Panc1 (cell line): ENCODE data around the gene KRT36.

ENCODE experiments used
- TF ChIP-seq, protein P1 (sequence below): fragments of 450-650 bp; IDR thresholded peaks from 2 replicates; pipeline ENCODE4 v1.5.1; 2017; ENCODE audit warnings: mild to moderate bottlenecking
- TF ChIP-seq, protein P2 (sequence below), 2 experiments: IDR thresholded peaks; 2 replicates each; pipeline ENCODE4 v1.6.1; 2011 to 2012; ENCODE audit warnings: low read depth in 2 of 2, control low read depth in 1 of 2, low read length in 1 of 2, mild to moderate bottlenecking in 1 of 2, moderate library complexity in 1 of 2; ENCODE audit not compliant: insufficient read depth in 1 of 2

DNA sequence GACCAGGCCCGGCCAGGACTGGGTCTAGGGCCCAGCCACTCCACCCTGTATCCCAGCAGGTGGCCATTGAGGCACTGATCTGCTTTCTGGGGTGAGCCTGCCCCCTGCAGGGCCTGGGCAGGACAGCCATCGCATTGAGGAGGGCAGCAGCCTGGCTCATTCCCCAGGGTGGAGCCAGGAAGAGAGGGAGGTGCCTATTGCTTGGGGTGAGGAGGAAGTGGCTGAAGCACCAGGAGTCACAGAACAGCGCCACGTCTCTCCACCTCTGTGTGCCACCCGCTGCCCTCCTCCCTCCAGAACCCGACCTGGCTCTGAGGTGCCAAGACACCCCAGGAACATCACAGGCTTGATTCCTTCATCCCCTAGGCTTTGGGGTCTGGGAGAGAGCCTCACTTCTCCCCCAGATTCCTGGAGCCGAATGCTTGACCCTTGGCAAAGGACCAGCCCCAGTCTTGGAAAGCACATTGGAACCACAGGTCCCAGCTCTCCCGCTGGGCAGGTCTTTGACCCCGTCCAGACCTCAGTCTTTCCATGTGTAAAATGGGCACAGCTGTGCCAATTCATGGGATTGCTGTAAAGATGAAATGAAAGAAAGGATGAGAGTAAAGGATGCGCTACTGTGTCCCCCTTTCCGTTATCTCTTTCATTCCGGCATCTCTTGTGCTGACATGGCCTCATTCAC lies 7.2 kb upstream of the KRT36 start:
- TF ChIP-seq, protein P1, sequence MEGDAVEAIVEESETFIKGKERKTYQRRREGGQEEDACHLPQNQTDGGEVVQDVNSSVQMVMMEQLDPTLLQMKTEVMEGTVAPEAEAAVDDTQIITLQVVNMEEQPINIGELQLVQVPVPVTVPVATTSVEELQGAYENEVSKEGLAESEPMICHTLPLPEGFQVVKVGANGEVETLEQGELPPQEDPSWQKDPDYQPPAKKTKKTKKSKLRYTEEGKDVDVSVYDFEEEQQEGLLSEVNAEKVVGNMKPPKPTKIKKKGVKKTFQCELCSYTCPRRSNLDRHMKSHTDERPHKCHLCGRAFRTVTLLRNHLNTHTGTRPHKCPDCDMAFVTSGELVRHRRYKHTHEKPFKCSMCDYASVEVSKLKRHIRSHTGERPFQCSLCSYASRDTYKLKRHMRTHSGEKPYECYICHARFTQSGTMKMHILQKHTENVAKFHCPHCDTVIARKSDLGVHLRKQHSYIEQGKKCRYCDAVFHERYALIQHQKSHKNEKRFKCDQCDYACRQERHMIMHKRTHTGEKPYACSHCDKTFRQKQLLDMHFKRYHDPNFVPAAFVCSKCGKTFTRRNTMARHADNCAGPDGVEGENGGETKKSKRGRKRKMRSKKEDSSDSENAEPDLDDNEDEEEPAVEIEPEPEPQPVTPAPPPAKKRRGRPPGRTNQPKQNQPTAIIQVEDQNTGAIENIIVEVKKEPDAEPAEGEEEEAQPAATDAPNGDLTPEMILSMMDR = peak; percentile 85
- TF ChIP-seq, protein P2, sequence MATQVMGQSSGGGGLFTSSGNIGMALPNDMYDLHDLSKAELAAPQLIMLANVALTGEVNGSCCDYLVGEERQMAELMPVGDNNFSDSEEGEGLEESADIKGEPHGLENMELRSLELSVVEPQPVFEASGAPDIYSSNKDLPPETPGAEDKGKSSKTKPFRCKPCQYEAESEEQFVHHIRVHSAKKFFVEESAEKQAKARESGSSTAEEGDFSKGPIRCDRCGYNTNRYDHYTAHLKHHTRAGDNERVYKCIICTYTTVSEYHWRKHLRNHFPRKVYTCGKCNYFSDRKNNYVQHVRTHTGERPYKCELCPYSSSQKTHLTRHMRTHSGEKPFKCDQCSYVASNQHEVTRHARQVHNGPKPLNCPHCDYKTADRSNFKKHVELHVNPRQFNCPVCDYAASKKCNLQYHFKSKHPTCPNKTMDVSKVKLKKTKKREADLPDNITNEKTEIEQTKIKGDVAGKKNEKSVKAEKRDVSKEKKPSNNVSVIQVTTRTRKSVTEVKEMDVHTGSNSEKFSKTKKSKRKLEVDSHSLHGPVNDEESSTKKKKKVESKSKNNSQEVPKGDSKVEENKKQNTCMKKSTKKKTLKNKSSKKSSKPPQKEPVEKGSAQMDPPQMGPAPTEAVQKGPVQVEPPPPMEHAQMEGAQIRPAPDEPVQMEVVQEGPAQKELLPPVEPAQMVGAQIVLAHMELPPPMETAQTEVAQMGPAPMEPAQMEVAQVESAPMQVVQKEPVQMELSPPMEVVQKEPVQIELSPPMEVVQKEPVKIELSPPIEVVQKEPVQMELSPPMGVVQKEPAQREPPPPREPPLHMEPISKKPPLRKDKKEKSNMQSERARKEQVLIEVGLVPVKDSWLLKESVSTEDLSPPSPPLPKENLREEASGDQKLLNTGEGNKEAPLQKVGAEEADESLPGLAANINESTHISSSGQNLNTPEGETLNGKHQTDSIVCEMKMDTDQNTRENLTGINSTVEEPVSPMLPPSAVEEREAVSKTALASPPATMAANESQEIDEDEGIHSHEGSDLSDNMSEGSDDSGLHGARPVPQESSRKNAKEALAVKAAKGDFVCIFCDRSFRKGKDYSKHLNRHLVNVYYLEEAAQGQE (IDR thresholded peaks at IDR 0.05; ENCODE audit: insufficient read depth in 1 of 2, low read depth in 2 of 2, low read length in 1 of 2) = no peak
